HepG2 (cell line): ENCODE measurements around the gene SNAP23. TPM values are rescaled to one million over a fixed set of nuclear protein-coding genes. Genes with fewer than 3 reads are reported as not detected.
A peak's percentile ranks its signal among the peaks of the same experiment; 100 is the strongest.

Experiments
- CCAR2 ChIP-seq: fragments of 200-400 bp; formaldehyde crosslinking; optimal IDR thresholded peaks from 2 replicates; pipeline ENCODE3; 2018; ENCODE audit warnings: low read depth, mild to moderate bottlenecking, low read length, moderate library complexity
- DBP ChIP-seq: sonication (generic); formaldehyde crosslinking; IDR thresholded peaks from 2 replicates; pipeline ENCODE4 v1.4.0; 2020; ENCODE audit warnings: missing genetic modification reagents; ENCODE audit errors: not compliant biosample characterization
- HBP1 ChIP-seq: IDR thresholded peaks from 2 replicates; pipeline ENCODE4 v1.6.1; 2016; ENCODE audit warnings: low read depth, control low read depth
- HDAC6 ChIP-seq: fragments of 200-600 bp; sonication (generic); IDR thresholded peaks from 2 replicates; pipeline ENCODE4 v1.7.0; 2017; ENCODE audit warnings: mild to moderate bottlenecking, antibody characterized with exemption, low read length, low read depth
- IRX3 ChIP-seq: sonication (generic); formaldehyde crosslinking; IDR thresholded peaks from 2 replicates; pipeline ENCODE4 v1.8.1; 2023; ENCODE audit warnings: mild to moderate bottlenecking, low read depth, missing genetic modification reagents, borderline replicate concordance
- ONECUT2 ChIP-seq: sonication (generic); formaldehyde crosslinking; IDR thresholded peaks from 2 replicates; pipeline ENCODE4 v1.4.0; 2020; ENCODE audit warnings: missing genetic modification reagents
- RBM22 ChIP-seq: fragments of 200-400 bp; formaldehyde crosslinking; optimal IDR thresholded peaks from 2 replicates; pipeline ENCODE3; 2017; ENCODE audit warnings: mild to moderate bottlenecking, low read length, moderate library complexity
- RFX3 ChIP-seq: IDR thresholded peaks from 2 replicates; pipeline ENCODE4 v1.6.1; 2016; ENCODE audit warnings: missing biosample characterization, missing genetic modification reagents
- STAT5B ChIP-seq: sonication (generic); formaldehyde crosslinking; IDR thresholded peaks from 2 replicates; pipeline ENCODE4 v1.4.0; 2020; ENCODE audit warnings: missing genetic modification reagents
- ZBTB49 ChIP-seq: sonication (generic); formaldehyde crosslinking; IDR thresholded peaks from 2 replicates; pipeline ENCODE4 v1.4.0; 2020; ENCODE audit warnings: missing genetic modification reagents, borderline replicate concordance
- ZMAT3 ChIP-seq: sonication (generic); formaldehyde crosslinking; conservative IDR thresholded peaks from 2 replicates; pipeline ENCODE4 v1.7.0; 2021; ENCODE audit warnings: missing genetic modification reagents
- ZMYM3 ChIP-seq: sonication (generic); formaldehyde crosslinking; IDR thresholded peaks from 2 replicates; pipeline ENCODE4 v1.5.1; 2020; ENCODE audit warnings: mild to moderate bottlenecking, missing genetic modification reagents
- ZNF101 ChIP-seq: sonication (generic); formaldehyde crosslinking; IDR thresholded peaks from 2 replicates; pipeline ENCODE4 v1.4.0; 2020; ENCODE audit warnings: mild to moderate bottlenecking, low read depth, missing genetic modification reagents, borderline replicate concordance
- ZNF136 ChIP-seq: sonication (generic); formaldehyde crosslinking; IDR thresholded peaks from 2 replicates; pipeline ENCODE4 v1.8.1; 2022; ENCODE audit warnings: low read depth, mild to moderate bottlenecking, moderate library complexity, missing genetic modification reagents
- ZNF790 ChIP-seq: sonication (generic); formaldehyde crosslinking; IDR thresholded peaks from 2 replicates; pipeline ENCODE4 v1.8.0; 2022; ENCODE audit warnings: missing genetic modification reagents, mild to moderate bottlenecking, borderline replicate concordance
- polyA plus RNA-seq, 8 experiments: library from polyadenylated mRNA; depleted of rRNA in 3 of 8; stranded (reverse) in 7 of 8; unstranded in 1 of 8; fragments of >200 nt; fragmentation: Illumina TruSeq in 4 of 8; extraction: Trizol in 4 of 8; gene quantifications; 2 replicates each; pipeline versions ENCODE4 v1.2.1 to v1.2.3, GENCODE V29; 2011 to 2016; ENCODE audit warnings: low read depth in 4 of 8, missing spikeins in 1 of 8, mixed read lengths in 1 of 8; ENCODE audit not compliant: insufficient read depth in 1 of 8
- total RNA-seq, 5 experiments: library from RNA; depleted of rRNA; stranded (reverse); fragments of >200 nt; fragmentation: Illumina TruSeq; extraction: Trizol; gene quantifications; 2 replicates each; pipeline ENCODE4 v1.2.3, GENCODE V29; 2016; ENCODE audit warnings: low read depth in 1 of 5
- TF ChIP-seq, protein P1 (sequence below): sonication (generic); formaldehyde crosslinking; IDR thresholded peaks from 2 replicates; pipeline ENCODE4 v1.8.0; 2022; ENCODE audit warnings: mild to moderate bottlenecking, missing genetic modification reagents
- TF ChIP-seq, protein P2 (sequence below): sonication (generic); formaldehyde crosslinking; IDR thresholded peaks from 2 replicates; pipeline ENCODE4 v1.5.0; 2020; ENCODE audit warnings: mild to moderate bottlenecking, missing genetic modification reagents
- TF ChIP-seq, protein P3 (sequence below): sonication (generic); formaldehyde crosslinking; IDR thresholded peaks from 2 replicates; pipeline ENCODE4 v1.4.0; 2020; ENCODE audit warnings: mild to moderate bottlenecking, missing genetic modification reagents

SNAP23 gene
- total and polyA plus RNA-seq, 2 of the 13 experiments (the other 11 are each of a cell fraction or from before 2014, with no cell fraction given), result 37.0 to 101 TPM

GRCh38 chr15:42490671-42491538 is 4.5 kb upstream of the SNAP23 start, which contains the start of gene ZNF106 (continued):
- TF ChIP-seq ZBTB49 (no peak), ZNF101 (no peak), ZMAT3 (peak; percentile 82), ZNF136 (CRISPR knock-in tag) (peak; percentile 23; the same call in 1 of the 2 replicates), ZNF790 (CRISPR knock-in tag) (no peak), STAT5B (no peak), RBM22 (no peak), ZMYM3 (CRISPR knock-in tag) (0 out of 2 replicates have a peak, but pooled peaks have one; percentile 65), CCAR2 (peak; percentile 72), IRX3 (CRISPR knock-in tag) (no peak), RFX3 (CRISPR knock-in tag) (no peak), DBP (CRISPR knock-in tag) (peak; percentile 65), ONECUT2 (CRISPR knock-in tag) (peak; percentile 22; the same call in 1 of the 2 replicates), HDAC6 (0 out of 2 replicates have a peak, but pooled peaks have one; percentile 34), HBP1 (CRISPR knock-in tag) (no peak)
- TF ChIP-seq, protein P1, sequence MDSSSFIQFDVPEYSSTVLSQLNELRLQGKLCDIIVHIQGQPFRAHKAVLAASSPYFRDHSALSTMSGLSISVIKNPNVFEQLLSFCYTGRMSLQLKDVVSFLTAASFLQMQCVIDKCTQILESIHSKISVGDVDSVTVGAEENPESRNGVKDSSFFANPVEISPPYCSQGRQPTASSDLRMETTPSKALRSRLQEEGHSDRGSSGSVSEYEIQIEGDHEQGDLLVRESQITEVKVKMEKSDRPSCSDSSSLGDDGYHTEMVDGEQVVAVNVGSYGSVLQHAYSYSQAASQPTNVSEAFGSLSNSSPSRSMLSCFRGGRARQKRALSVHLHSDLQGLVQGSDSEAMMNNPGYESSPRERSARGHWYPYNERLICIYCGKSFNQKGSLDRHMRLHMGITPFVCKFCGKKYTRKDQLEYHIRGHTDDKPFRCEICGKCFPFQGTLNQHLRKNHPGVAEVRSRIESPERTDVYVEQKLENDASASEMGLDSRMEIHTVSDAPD (CRISPR knock-in tag), result peak; percentile 38; the same call in 1 of the 2 replicates
- TF ChIP-seq, protein P2, sequence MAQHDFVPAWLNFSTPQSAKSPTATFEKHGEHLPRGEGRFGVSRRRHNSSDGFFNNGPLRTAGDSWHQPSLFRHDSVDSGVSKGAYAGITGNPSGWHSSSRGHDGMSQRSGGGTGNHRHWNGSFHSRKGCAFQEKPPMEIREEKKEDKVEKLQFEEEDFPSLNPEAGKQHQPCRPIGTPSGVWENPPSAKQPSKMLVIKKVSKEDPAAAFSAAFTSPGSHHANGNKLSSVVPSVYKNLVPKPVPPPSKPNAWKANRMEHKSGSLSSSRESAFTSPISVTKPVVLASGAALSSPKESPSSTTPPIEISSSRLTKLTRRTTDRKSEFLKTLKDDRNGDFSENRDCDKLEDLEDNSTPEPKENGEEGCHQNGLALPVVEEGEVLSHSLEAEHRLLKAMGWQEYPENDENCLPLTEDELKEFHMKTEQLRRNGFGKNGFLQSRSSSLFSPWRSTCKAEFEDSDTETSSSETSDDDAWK (CRISPR knock-in tag), result no peak
- TF ChIP-seq, protein P3, sequence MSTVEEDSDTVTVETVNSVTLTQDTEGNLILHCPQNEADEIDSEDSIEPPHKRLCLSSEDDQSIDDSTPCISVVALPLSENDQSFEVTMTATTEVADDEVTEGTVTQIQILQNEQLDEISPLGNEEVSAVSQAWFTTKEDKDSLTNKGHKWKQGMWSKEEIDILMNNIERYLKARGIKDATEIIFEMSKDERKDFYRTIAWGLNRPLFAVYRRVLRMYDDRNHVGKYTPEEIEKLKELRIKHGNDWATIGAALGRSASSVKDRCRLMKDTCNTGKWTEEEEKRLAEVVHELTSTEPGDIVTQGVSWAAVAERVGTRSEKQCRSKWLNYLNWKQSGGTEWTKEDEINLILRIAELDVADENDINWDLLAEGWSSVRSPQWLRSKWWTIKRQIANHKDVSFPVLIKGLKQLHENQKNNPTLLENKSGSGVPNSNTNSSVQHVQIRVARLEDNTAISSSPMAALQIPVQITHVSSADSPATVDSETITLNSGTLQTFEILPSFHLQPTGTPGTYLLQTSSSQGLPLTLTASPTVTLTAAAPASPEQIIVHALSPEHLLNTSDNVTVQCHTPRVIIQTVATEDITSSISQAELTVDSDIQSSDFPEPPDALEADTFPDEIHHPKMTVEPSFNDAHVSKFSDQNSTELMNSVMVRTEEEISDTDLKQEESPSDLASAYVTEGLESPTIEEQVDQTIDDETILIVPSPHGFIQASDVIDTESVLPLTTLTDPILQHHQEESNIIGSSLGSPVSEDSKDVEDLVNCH (CRISPR knock-in tag), result no peak
